Uterus (tissue), 2 donors: Measurements from ENCODE around the gene CARD9.

Experiments used
- CTCF ChIP-seq, 4 experiments: fragments of 200-600 bp in 2 of 4; fragments of 450-650 bp in 2 of 4; sonication (generic) in 2 of 4; IDR thresholded peaks; one replicate each; pipeline ENCODE4 v1.5.1; 2016 to 2019; ENCODE audit warnings: antibody characterized with exemption in 4 of 4, mild to moderate bottlenecking in 2 of 4, moderate library complexity in 1 of 4
- POLR2A ChIP-seq, 2 donors: fragments of 450-650 bp; IDR thresholded peaks; one replicate each; pipeline ENCODE4 v1.6.1; 2016; ENCODE audit warnings: antibody characterized with exemption in 2 of 2, mild to moderate bottlenecking in 1 of 2, moderate library complexity in 1 of 2

- TF ChIP-seq CTCF (IDR thresholded peaks at IDR 0.05) (no peak), POLR2A (IDR thresholded peaks at IDR 0.05) (no peak)
These were observed 5.9 kb upstream of the CARD9 start for GRCh38 chr9:136379401-136379800.
